HG02943 (cell line): ENCODE measurements around the gene AAK1.
A peak's percentile ranks its signal among the peaks of the same experiment; 100 is the strongest.
"Not testable (repeated sequence)": the region's sequence is repeated elsewhere in the genome, so short reads cannot be mapped to it uniquely, and the experiment has no call there.

ENCODE experiments used
- ATAC-seq: cut with Tn5 transposase; IDR thresholded peaks from one replicate; pipeline ENCODE4 v1.9.1; 2021; ENCODE audit warnings: mild to moderate bottlenecking, low read depth, moderate library complexity; ENCODE audit not compliant: unreplicated experiment

AAK1 gene

DNA sequence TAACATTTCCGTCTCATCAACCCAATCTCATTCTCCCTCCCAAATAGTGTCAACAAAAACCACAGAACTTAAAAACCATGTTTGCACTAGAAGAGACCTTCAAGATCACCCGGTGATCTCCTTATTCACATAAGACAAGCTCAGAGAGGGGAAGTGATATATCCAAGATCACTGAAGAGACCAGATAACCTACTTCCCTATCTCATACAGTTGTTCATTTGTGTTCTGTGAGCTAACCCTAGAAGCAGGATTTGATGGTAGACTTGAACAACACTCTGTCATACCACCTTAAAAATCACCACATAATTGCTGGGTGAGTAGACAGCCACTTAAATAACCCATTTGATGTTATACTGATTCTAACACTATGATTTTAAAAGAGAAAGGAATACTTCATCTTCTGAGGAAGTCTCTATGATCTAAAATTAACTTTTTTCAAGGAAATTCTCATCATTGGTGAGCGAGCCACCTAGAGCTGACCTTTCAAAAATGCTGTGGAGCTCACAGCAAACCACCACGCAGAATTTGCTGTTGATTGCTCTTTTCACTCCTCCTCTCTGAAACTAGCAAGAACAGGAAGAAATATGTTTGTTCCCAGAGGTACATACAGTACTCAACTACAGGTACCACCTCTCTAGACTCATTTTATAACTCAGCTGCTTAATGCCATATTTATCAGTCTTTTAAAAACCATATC, 15.1 kb downstream of the AAK1 start:
- ATAC-seq, result no peak

DNA sequence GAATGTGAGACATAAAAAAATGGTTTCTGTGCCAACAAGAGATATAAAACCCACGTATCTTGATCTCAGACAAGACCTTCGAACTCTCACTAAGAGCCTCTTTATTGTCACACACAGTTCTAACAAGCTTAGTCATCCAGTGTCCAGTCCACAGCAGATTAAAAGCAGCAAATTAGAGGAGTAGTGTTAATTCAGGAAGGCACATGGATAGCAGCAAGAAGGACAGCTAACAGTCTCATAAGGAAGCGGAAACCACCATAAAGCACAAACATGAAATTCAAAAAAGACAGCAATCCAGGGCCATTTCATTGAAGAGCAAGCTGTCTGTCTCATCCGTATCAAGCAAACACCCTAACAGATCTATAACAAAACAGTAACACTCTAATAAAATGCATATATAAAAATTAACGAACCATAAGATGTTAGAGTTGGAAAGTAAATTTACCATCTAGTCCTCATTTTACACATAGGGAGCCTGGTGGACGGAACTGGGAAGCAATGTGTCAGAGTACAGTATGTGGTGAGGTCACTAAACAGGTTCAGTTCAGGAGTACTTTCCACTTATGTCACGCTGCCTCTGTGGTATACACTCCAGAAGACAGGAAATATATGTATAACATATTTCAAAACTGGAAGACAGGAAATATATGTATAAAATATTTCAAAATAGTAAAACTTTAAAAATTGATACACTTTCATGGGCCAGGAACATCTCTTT, 18.3 kb downstream of the AAK1 start:
- ATAC-seq, result no peak

DNA sequence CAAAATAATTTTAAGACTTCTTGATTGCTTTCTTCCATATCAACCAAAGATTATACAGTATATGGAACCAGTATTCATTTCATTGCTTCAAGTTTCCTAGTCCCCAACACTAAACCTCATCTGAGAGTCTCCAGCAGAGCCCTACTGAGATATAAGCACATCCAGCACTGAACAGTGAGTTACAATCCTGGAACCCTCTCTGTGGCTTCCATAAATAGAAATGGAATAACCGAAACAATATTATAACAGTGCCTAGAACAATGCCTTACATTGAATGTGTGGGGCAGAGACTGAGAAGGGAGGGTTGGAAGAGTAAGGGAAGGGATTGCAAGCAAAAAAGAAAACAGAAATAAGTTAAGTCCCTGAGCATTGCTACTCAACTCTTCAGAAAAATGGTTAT, 18.9 kb downstream of the AAK1 start:
- no peak for ATAC-seq

DNA sequence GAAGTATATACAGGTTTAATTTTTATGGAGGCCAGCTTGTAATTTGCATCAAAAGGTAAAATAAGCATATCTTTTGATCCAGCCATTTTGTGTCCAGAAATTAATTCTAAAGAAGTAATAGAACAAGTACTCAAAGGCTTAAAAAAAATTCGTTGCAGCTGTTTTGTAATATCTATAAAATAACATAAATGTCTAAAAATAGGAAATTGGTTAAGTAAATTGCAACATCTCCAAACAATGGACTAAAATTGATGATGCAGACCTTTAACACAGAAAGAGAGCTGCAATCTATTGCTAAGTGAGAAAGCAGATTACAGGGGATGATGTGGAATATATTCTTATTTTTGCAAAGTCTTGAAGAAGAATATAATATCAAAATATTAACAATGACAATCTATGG, 19.4 kb downstream of the AAK1 start:
- no peak for ATAC-seq

DNA sequence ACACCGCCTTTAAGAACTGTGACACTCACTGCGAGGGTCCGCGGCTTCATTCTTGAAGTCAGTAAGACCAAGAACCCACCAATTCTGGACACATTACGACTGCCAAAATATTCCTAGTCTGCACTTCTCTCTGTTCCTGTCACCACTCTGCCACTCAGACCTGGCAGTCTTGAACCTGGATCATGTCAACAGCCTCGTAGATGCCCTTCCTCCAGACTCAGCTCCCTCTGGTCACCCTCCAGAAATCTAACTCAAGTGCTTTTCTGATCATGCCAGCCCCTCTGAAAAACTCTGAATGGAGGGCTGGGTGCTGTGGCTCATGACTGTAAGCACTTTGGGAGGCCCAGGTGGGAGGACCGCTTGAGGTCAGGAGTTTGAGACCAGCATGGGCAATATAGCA, 20.3 kb downstream of the AAK1 start:
- no peak for ATAC-seq

DNA sequence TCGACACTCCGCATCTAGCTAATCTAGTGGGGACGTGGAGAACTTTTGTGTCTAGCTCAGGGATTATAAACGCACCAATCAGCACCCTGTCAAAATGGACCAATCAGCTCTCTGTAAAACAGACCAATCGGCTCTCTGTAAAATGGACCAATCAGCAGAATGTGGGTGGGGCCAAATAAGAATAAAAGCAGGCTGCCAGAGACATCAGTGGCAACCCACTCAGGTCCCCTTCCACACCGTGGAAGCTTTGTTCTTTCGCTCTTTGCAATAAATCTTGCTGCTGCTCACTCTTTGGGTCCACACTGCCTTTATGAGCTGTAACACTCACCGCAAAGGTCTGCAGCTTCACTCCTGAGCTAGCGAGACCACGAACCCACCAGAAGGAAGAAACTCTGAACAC, 20.7 kb downstream of the AAK1 start:
- ATAC-seq, result not testable (repeated sequence)

DNA sequence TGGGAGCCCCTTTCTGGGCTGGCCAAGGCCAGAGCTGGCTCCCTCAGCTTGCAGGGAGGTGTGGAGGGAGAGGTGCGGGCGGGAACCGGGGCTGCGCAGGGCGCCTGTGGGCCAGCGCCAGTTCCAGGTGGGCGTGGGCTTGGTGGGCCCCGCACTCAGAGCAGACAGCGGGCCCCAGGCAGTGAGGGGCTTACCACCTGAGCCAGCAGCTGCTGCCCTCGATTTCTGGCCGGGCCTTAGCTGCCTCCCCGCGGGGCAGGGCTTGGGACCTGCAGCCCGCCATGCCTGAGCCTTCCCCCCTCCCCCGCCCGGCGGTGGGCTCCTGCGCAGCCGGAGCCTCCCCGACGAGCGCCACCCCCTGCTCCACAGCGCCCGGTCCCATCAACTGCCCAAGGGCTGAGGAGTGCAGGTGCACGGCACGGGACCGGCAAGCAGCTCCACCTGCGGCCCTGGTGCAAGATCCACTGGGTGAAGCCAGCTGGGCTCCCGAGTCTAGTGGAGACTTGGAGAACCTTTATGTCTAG, 21.5 kb downstream of the AAK1 start:
- not testable (repeated sequence) for ATAC-seq

DNA sequence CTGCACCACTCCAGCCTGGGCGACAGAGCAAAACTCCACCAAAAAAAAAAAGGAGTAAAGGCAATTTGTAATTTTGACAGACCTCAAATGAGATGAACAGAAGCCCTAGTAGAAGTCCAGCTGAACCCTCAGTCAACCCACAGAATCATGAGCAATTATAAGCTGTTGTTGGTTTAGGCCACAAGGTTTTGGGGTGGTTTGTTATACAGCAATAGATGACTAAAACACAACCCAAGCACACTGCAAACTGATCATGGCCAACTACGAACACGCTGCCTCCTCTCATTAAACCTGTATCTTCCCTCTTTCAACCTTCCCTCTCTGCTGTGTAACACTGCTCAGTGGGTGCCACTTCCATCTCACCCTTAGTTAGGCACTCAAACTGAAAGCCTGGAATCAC, 22.1 kb downstream of the AAK1 start:
- ATAC-seq, result no peak

DNA sequence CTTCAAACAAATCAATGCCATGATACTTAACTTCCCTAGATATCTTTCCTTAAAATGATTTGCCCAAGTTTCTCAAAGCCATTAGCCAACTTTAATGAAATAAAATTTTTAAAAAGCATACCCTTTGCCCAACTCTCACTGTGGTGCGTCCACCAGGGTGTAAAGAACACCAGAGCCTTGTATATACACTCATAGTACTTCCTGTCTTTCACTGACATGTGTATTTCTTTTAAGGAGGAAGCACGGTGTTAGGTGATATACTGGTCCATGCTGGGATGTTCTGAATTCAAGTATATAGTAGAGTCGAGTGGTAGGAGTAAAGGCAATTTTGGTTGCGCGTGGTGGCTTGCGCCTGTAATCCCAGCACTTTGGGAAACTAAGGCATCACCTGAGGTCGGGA, 22.7 kb downstream of the AAK1 start:
- ATAC-seq, result no peak

DNA sequence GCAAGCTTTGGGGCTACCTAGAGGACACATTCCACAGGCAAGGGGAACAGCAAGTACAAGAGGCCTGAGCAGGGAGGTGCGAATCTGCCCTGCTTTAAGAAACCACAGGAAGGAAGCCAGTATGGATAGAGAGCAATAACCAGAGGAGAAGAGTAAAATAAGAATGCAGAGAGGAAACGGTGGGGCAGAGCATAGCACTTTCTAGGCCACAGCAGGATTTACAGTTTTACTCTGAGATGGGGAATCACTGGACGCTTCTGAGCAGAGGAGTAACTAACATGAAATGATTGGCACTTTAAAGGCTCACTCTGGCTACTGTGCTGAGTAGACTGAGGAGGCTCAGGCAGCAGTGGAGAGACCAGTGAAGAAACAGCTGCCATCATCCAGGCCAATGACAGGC, 23.8 kb downstream of the AAK1 start:
- ATAC-seq, result no peak

DNA sequence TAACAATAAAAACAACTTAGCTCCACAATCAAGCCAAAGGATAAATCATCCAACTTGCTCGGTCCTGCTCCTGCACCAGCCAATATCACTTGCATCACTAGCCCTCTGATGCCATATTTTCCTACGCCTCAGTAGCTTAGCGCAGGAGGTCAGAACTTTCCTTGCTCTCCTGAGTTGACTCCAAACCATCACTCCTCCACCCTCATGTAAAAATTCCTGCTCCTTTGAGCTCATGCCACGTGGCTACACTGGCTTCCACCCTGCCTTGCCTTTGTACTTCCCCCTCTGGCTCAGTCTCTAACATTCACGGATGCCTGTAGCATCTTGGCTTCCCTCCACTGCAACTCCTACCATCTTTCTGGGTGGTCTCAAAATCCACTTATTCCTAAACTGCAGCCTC, 25.2 kb downstream of the AAK1 start:
- no peak for ATAC-seq

DNA sequence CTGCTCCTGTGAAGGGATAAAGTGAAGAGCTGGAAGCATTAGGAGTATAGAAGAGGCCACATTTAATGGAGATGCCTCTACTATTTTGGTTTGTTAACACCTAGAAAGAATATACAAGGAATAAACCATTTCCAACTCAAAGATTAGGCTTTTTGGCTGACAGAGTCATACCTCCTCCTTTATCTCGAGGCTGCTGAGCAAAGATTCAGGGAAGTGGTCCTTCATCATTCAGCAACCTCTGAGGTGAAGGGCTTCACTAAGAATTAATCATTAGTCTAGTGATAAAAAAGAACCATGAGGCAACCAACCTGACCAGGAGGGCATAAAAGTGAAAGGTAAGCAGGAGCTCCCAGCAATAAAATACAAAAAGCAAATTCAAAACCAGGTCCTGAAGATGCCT, 25.8 kb downstream of the AAK1 start:
- ATAC-seq, result no peak

DNA sequence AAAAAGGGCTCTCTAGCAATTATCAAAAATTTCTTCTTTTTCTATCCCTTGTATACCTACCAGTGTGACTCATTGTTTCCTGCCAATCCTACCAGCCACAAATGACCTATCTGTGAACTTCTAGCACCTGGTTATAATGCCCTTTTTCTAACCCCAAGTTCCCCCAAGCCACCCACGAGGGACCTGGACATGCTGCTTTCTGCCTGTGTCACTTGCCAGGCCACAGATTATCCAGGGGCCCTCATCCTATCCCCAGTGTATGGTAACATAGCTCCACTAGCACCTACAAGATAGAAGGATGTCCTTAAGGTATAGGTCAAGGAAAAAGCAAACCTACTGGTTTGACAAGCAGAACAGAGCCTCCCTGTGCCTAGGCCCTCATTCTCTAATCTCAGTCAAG, 26.8 kb downstream of the AAK1 start:
- ATAC-seq, result no peak

DNA sequence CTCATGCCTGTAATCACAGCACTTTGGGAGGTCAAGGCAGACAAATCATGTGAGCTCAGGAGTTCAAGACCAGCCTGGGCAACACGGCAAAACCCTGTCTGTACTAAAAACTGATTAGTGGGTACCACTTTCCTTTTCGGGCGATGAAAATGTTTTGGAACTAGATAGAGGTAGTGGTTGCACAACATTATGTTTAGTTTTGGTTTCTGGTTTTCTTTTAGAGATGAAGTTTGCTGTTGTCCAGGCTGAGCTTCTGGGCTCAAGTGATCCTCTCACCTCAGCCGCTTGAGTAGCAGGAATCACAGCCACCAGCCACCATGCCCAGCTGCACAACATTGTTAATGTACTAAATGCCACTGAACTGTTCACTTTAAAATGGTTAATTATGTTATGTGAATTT, 27.6 kb downstream of the AAK1 start:
- ATAC-seq, result peak; percentile 57

DNA sequence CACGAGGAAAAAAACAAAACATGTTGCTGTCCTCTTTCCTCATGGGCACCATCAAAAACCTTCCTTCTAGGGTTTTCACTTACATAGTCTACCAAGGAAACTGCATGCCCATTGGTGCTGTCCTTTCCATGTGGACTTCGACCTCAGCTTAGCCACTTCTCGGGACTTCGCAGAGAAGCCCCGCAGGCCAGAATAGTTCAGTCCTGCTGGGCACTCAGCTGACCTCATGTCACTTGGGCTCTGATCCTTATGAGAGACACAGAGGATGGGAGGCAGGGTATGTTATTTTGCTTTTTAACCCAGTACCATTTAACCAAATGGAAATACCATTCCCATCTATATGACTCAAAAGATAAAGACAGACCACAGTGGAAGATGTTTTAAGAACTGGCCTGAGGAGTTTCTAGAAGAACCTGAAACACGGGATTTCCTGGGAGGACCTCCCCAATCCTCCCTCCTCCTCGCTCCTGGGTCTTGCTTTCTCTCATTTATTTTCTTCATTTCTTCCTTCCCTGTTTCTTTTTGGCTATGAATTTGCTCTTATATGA, 28.4 kb downstream of the AAK1 start:
- ATAC-seq, result no peak

DNA sequence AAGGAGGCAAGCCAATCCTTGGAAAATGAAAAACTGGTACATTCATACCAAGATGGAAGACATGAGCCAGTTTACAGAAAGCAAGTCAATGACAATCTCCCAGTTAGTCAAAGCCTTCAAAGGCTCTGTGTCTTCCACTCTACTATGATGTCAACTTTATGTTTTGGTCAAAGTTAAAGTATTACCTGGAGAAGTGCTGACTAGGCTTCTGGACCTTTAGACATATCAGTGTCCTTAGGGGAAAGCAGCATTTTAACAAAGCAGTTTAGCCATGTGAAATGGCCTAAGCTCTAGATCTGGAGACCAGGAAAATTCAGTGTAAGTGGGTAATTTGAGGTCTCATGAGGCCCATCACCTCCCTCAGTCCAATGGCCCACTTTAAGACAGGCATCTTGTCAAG, 30.8 kb downstream of the AAK1 start:
- no peak for ATAC-seq

DNA sequence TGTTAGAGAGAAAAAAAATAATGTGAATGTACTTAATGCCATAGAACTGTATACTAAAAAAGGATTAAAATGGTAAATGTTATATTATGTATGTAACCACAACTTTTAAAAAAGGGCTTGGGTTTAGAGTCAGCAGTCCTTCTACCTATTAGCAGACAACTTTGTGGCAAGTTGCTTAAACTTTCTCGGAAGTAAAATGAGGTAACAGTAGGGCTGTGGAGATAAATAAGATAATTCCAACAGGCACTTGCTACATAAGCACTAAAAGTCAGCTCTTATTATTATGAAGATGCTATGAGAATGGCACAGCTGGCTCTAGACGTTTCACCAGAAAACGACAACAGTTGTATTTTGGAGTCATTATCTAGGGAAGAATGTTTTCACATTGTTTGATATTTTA, 31.3 kb downstream of the AAK1 start:
- no peak for ATAC-seq

DNA sequence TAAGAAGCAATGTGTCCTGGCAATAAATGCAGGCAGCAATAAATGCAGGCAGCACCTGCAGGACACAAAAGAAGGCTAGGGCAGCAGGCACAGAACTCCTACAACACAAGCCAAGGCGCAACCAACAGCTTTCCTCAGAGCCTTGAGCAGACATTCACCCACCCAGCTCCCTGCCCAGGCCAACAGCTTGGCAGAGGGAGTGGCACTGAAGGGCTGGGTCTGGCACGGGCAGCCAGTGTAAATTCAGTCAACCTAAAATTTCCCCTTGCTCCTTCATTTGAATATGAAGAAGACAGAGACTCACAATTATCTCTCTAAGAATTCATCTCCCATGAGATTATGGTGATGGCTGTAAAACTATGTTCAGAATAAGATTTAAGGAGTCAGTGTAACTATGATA, 35.4 kb downstream of the AAK1 start:
- no peak for ATAC-seq

DNA sequence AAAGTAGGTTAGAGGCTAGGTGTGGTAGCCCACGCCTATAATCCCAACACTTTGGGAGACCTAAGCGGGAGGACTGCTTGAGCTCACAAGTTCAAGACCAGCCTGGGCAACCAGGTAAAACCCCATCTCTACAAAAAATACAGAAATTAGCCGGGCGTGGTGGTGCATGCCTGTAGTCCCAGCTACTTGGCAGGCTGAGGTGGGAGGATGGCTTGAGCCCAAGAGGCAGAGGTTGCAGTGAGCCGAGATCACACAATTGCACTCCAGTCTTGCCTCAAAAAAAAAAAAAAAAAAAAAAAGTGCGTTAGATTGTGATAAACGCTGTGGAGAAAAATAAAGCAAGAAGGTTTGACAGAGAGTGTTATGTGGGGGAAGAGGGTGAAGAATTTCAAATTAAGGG, 36.8 kb downstream of the AAK1 start:
- ATAC-seq, result not testable (repeated sequence)

DNA sequence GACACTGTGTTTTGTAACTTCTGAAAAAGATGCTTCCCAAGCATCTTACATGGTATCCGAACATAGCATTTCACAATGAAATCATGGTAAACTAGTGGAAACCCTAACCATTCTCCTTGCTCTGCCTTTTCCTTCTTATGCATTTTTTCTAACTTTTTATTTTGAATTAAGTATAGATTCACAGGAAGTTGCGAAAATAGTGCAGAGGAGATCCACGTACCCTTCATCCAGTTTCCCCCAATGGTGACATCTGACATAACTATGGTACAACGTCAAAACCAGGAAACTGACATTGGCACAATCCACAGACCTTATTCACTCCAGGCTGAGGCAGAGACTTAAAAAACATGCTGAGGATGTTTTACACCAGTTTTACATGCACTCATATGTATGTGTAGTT, 38.3 kb downstream of the AAK1 start:
- ATAC-seq, result no peak

DNA sequence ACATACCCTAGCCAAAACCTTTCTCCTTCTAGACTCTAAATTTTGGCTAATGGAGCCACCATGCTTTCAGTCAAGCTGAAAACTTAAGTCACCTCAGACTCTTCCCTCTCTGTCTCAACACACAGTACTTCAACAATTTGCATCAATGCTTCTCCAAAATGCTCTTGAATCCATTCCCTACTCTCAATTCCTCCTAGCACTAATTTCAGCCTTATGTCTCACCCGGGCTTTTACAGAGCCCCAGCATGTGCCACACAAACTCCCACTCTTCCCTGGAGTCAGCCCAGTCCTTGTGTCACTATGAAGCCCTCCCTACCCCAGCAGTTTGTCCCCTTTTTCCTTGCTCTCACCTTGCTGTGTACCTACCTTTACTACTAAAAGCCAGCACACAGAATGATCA, 38.7 kb downstream of the AAK1 start:
- no peak for ATAC-seq
